ENCODE data around the gene ETFBKMT. TPM values are rescaled to one million over a fixed set of nuclear protein-coding genes. Genes with fewer than 3 reads are reported as not detected.

Gene ETFBKMT
- total and polyA plus RNA-seq, 2 of the 4 experiments (the other 2 are of a cell fraction), result 1.2 to 2.5 TPM

- DNase-seq (no peak), ATAC-seq (ENCODE audit: low read depth) (no peak)
- H2BK20ac ChIP-seq (ENCODE audit: low read depth, low read length), result no peak overlapping the region
- H2AK5ac ChIP-seq (ENCODE audit: low read depth, low read length), result no peak overlapping the region
- no peak overlapping the region for H3K9ac ChIP-seq (ENCODE audit: low read depth, low read length)
- no peak overlapping the region for H3K4me2 ChIP-seq (ENCODE audit: low read depth, low read length)
- no peak overlapping the region for H3K27ac ChIP-seq (ENCODE audit: insufficient read depth, low read length)
- H3K18ac ChIP-seq (ENCODE audit: low read depth, low read length), result no peak overlapping the region
- dilution Hi-C loops (cut with HindIII; ENCODE audit: low sequenced_read_pairs, unreplicated experiment), result no loop called here
- H3K9me3 ChIP-seq (ENCODE audit: control insufficient read depth, insufficient read depth, low read length), result peaks cover 5% of the 10 kb centered on the region; the same call in 1 of the 2 replicates
- no peak overlapping the region for H4K5ac ChIP-seq (ENCODE audit: low read depth, low read length)
- no peak overlapping the region for H2BK15ac ChIP-seq (ENCODE audit: low read depth, low read length)
- intact Hi-C loops (cut with micrococcal nuclease), result loop anchor here (10.0 kb wide), 1 partner anchor 278 kb away; no protein-coding TSS in a partner anchor
- H3K9me1 ChIP-seq (ENCODE audit: insufficient read depth, low read length), result no peaks in the 10 kb centered on the region
- ChIA-PET POLR2A (ENCODE audit: unreplicated experiment) (no interaction called here), CTCF (no interaction called here)
- no peak overlapping the region for H2BK5ac ChIP-seq (ENCODE audit: low read depth, low read length, poor library complexity, severe bottlenecking)
- no TSS peak for BruUV-seq (replicated peaks)
- H4K20me1 ChIP-seq (ENCODE audit: insufficient read depth, low read length), result no peaks in the 10 kb centered on the region
- no peaks in the 10 kb centered on the region for H3K79me1 ChIP-seq (ENCODE audit: low read depth in 1 of 2, low read length in 2 of 2)
- H3K4ac ChIP-seq (ENCODE audit: low read depth, low read length), result no peak overlapping the region
- H3K4me1 ChIP-seq (ENCODE audit: control insufficient read depth, insufficient read depth, low read length), result no peaks in the 10 kb centered on the region
- no peak overlapping the region for H3K23ac ChIP-seq (ENCODE audit: low read depth, low read length)
- H2AFZ ChIP-seq (replicated peaks; ENCODE audit: low read length, poor library complexity), result no peak overlapping the region
- H3K56ac ChIP-seq (ENCODE audit: extremely low read depth, insufficient read depth, low read length), result no peak overlapping the region
- TF ChIP-seq USF2 (IDR thresholded peaks at IDR 0.05; ENCODE audit: low read depth, low read length) (no peak), ELK1 (IDR thresholded peaks at IDR 0.05; ENCODE audit: borderline replicate concordance, low read depth, low read length) (no peak), RFX5 (IDR thresholded peaks at IDR 0.05; ENCODE audit: low read depth, low read length) (no peak), CEBPB (IDR thresholded peaks at IDR 0.05; ENCODE audit: low read depth, low read length) (no peak), RCOR1 (IDR thresholded peaks at IDR 0.05; ENCODE audit: insufficient replicate concordance, low read length) (no peak), BHLHE40 (IDR thresholded peaks at IDR 0.05; ENCODE audit: low read depth, low read length) (no peak), RAD21 (IDR thresholded peaks at IDR 0.05; ENCODE audit: low read length) (no peak), FOS (IDR thresholded peaks at IDR 0.05; ENCODE audit: low read depth, low read length) (no peak), MAZ (IDR thresholded peaks at IDR 0.05; ENCODE audit: borderline replicate concordance, low read depth, low read length) (no peak), SMC3 (IDR thresholded peaks at IDR 0.05; ENCODE audit: low read depth, low read length) (no peak), POLR2A (IDR thresholded peaks at IDR 0.05; ENCODE audit: low read depth, low read length) (no peak), NFE2L2 (IDR thresholded peaks at IDR 0.05; ENCODE audit: low read depth, low read length) (no peak), CTCF (conservative IDR thresholded peaks at IDR 0.05; ENCODE audit: low read depth, low read length) (no peak), MAFK (IDR thresholded peaks at IDR 0.05; ENCODE audit: low read depth, low read length) (no peak)
- H2BK120ac ChIP-seq (ENCODE audit: low read depth, low read length), result no peak overlapping the region
- no CpG with 5 or more reads among the region's 3 CpGs for WGBS, 2 experiments (ENCODE audit: extremely low coverage in 2 of 2, insufficient read length in 1 of 2)
- in situ Hi-C loops (cut with MboI; ENCODE audit: low sequenced_read_pairs), result loop anchor here (10.0 to 25.0 kb wide), 2 partner anchors 275 to 618 kb away; partner anchors contain the start of gene RESF1
- no peaks in the 10 kb centered on the region for H3K36me3 ChIP-seq (ENCODE audit: control insufficient read depth, insufficient read depth, low read length)
- H4K8ac ChIP-seq (ENCODE audit: low read depth in 2 of 2, low read length in 2 of 2), result no peak overlapping the region
- H4K91ac ChIP-seq (ENCODE audit: insufficient read depth, low read depth, low read length), result no peak overlapping the region
- H2AK9ac ChIP-seq (replicated peaks; ENCODE audit: low read depth, low read length, poor library complexity), result no peak overlapping the region
- H3K27me3 ChIP-seq (ENCODE audit: control insufficient read depth, insufficient read depth, low read length), result no peaks in the 10 kb centered on the region
- H3K4me3 ChIP-seq (ENCODE audit: insufficient read depth, low read depth, low read length), result no peak overlapping the region
- no peak overlapping the region for H3K14ac ChIP-seq (replicated peaks; ENCODE audit: low read depth, low read length)
Observed at GRCh38 chr12:31687101-31687527, 27.6 kb downstream of the ETFBKMT start.
